Measurements from ENCODE around the gene MPPED1. TPM values are rescaled to one million over a fixed set of nuclear protein-coding genes. Genes with fewer than 3 reads are reported as not detected.

The MPPED1 gene
- total RNA-seq, 1 experiment from 2014 or later = not detected

- no peak for DNase-seq (ENCODE audit: low spot score)
Measured at GRCh38 chr22:43476341-43476740, 64.5 kb downstream of the MPPED1 start.

- DNase-seq (ENCODE audit: low spot score) = no peak
Measured at GRCh38 chr22:43476751-43477725, 65.2 kb downstream of the MPPED1 start.

- no peak for DNase-seq (ENCODE audit: low spot score)
Measured at GRCh38 chr22:43477966-43478365, 66.2 kb downstream of the MPPED1 start.

GRCh38 chr22:43478621-43479300 lies 66.9 kb downstream of the MPPED1 start:
- no peak for DNase-seq (ENCODE audit: low spot score)

- DNase-seq (ENCODE audit: low spot score) = no peak
Measured at GRCh38 chr22:43479301-43479950, 67.6 kb downstream of the MPPED1 start.

- DNase-seq (ENCODE audit: low spot score) = no peak
Measured at GRCh38 chr22:43479962-43480361, 68.1 kb downstream of the MPPED1 start.

- DNase-seq (ENCODE audit: low spot score) = no peak
Measured at GRCh38 chr22:43481568-43482317, 69.9 kb downstream of the MPPED1 start.

- DNase-seq (ENCODE audit: low spot score) = no peak
Measured at GRCh38 chr22:43482318-43482625, 70.5 kb downstream of the MPPED1 start.

GRCh38 chr22:43483266-43483665 lies 71.5 kb downstream of the MPPED1 start:
- no peak for DNase-seq (ENCODE audit: low spot score)

- no peak for DNase-seq (ENCODE audit: low spot score)
Measured at GRCh38 chr22:43483669-43484068, 71.9 kb downstream of the MPPED1 start.

GRCh38 chr22:43484227-43484626 lies 72.4 kb downstream of the MPPED1 start:
- no peak for DNase-seq (ENCODE audit: low spot score)

GRCh38 chr22:43485502-43486089 lies 73.8 kb downstream of the MPPED1 start:
- DNase-seq (ENCODE audit: low spot score) = no peak

GRCh38 chr22:43487311-43488030 lies 75.7 kb downstream of the MPPED1 start:
- no peak for DNase-seq (ENCODE audit: low spot score)

- DNase-seq (ENCODE audit: low spot score) = no peak
Measured at GRCh38 chr22:43488031-43488866, 76.4 kb downstream of the MPPED1 start.

- DNase-seq (ENCODE audit: low spot score) = no peak
Measured at GRCh38 chr22:43488937-43489336, 77.1 kb downstream of the MPPED1 start.

- DNase-seq (ENCODE audit: low spot score) = no peak
Measured at GRCh38 chr22:43490311-43490710, 78.5 kb downstream of the MPPED1 start.

GRCh38 chr22:43491177-43491576 lies 79.4 kb downstream of the MPPED1 start:
- DNase-seq (ENCODE audit: low spot score) = no peak

GRCh38 chr22:43491737-43492136 lies 79.9 kb downstream of the MPPED1 start:
- no peak for DNase-seq (ENCODE audit: low spot score)

GRCh38 chr22:43493297-43493696 lies 81.5 kb downstream of the MPPED1 start:
- DNase-seq (ENCODE audit: low spot score) = no peak
